K562 (cell line): ENCODE data around the gene KCNMB1. TPM values are rescaled to one million over a fixed set of nuclear protein-coding genes. Genes with fewer than 3 reads are reported as not detected.

Source experiments
- ATAC-seq: fragments of 200-7000 bp; cut with Tn5 transposase; 3 replicates; pipeline ENCODE4 v1.9.1; 2020; ENCODE audit warnings: moderate library complexity
- BruUV-seq: library from RNA; stranded (reverse); fragments of 400-500 nt; replicated peaks from 2 replicates; lab custom pipeline; 2021; lab: Mats Ljungman, UMichigan
- CTCF ChIA-PET: fragments of 300-600 bp; formaldehyde crosslinking; extraction: SDS; loops from one replicate; lab custom pipeline; 2021; ENCODE audit warnings: low intra/inter-chr PET ratio; lab: Yijun Ruan, JAX
- POLR2A ChIA-PET: fragments of 300-600, 350-650 bp; sonication (Branson Sonifier 250); formaldehyde crosslinking; extraction: SDS; loops from one replicate; lab custom pipeline; 2021; ENCODE audit warnings: antibody characterized with exemption, inconsistent platforms; lab: Yijun Ruan, JAX
- DNase-seq, 4 experiments: peaks; one replicate each; pipeline versions ENCODE4 v3.0.0 to v3.0.0-alpha.2; 2011 to 2018; ENCODE audit warnings: low spot score in 3 of 4, mixed read lengths in 3 of 4; ENCODE audit errors: extremely low read depth in 1 of 4
- FAIRE-seq: peaks from 2 replicates; lab custom pipeline; 2011; peaks lifted over from hg19 to GRCh38; lab: Jason Lieb, UNC
- H2AFZ ChIP-seq: 2 replicates; pipeline ENCODE4 v1.6.0; 2011; ENCODE audit warnings: low read depth, low read length, control low read depth, inconsistent platforms
- H3K27ac ChIP-seq: fragments of 200-600 bp; 3 replicates; pipeline ENCODE4 v1.8.0; 2011; ENCODE audit warnings: low read depth, mild to moderate bottlenecking, control low read depth, inconsistent platforms, low read length, moderate library complexity, mixed read lengths; ENCODE audit errors: extremely low read depth
- H3K27me3 ChIP-seq, 2 experiments: fragments of 300-600 bp in 1 of 2; 2 replicates in 1 of 2; 3 replicates in 1 of 2; pipeline versions ENCODE4 v1.6.0 to v1.8.0; 2011; ENCODE audit warnings: inconsistent platforms in 2 of 2, low read length in 2 of 2, mild to moderate bottlenecking in 1 of 2, mixed read lengths in 1 of 2, moderate library complexity in 1 of 2; ENCODE audit not compliant: control insufficient read depth in 2 of 2, insufficient read depth in 2 of 2
- H3K36me3 ChIP-seq: fragments of 300-600 bp; 3 replicates; pipeline ENCODE4 v1.8.0; 2011; ENCODE audit warnings: mild to moderate bottlenecking, low read length, inconsistent platforms; ENCODE audit not compliant: control insufficient read depth, insufficient read depth
- H3K4me1 ChIP-seq, 2 experiments: fragments of 200-600 bp in 1 of 2; replicated peaks in 1 of 2; 2 replicates in 1 of 2; 3 replicates in 1 of 2; pipeline versions ENCODE4 v1.5.1 to v1.8.0; 2011; ENCODE audit warnings: inconsistent platforms in 2 of 2, low read length in 2 of 2, mild to moderate bottlenecking in 1 of 2, mixed read lengths in 1 of 2, moderate library complexity in 1 of 2; ENCODE audit not compliant: control insufficient read depth in 2 of 2, insufficient read depth in 2 of 2
- H3K4me2 ChIP-seq: 2 replicates; pipeline ENCODE4 v1.6.1; 2011; ENCODE audit warnings: low read length, control low read depth, inconsistent platforms, mixed read lengths; ENCODE audit not compliant: insufficient read depth
- H3K4me3 ChIP-seq: fragments of 200-600 bp; sonication (generic), shearing (Covaris generic); 2 replicates; pipeline ENCODE4 v1.5.1; 2016; ENCODE audit warnings: control low read depth, inconsistent platforms
- H3K79me2 ChIP-seq: fragments of 200-600 bp; 3 replicates; pipeline ENCODE4 v1.8.0; 2011; ENCODE audit warnings: low read length, inconsistent platforms; ENCODE audit not compliant: control insufficient read depth, insufficient read depth
- H3K9ac ChIP-seq, 2 experiments: 2 replicates each; pipeline versions ENCODE4 v1.6.0 to v1.6.1; 2011; ENCODE audit warnings: low read depth in 2 of 2, low read length in 2 of 2, control low read depth in 1 of 2, inconsistent platforms in 1 of 2, mild to moderate bottlenecking in 1 of 2, mixed read lengths in 1 of 2; ENCODE audit not compliant: insufficient read depth in 1 of 2
- H3K9me1 ChIP-seq: one replicate; pipeline ENCODE4 v1.6.0; 2011; ENCODE audit warnings: inconsistent platforms, mild to moderate bottlenecking, low read length, moderate library complexity; ENCODE audit not compliant: control insufficient read depth, insufficient read depth
- H3K9me3 ChIP-seq: replicated peaks from 2 replicates; pipeline ENCODE4 v1.5.1; 2011; ENCODE audit warnings: low read depth, low read length, inconsistent platforms; ENCODE audit not compliant: control insufficient read depth, insufficient read depth
- H4K20me1 ChIP-seq: replicated peaks from 2 replicates; pipeline ENCODE4 v1.6.1; 2011; ENCODE audit warnings: low read length, inconsistent platforms, mixed read lengths; ENCODE audit not compliant: control insufficient read depth, insufficient read depth
- CEBPB ChIP-seq: fragments of 450-650 bp; IDR thresholded peaks from 2 replicates; pipeline ENCODE4 v1.6.1; 2016; ENCODE audit warnings: missing genetic modification characterization, missing compliant biosample characterization
- DMBX1 ChIP-seq: fragments of 250-450 bp; sonication (Bioruptor Pico); IDR thresholded peaks from 2 replicates; pipeline ENCODE4 v1.8.0; 2022; ENCODE audit warnings: inconsistent platforms, mild to moderate bottlenecking, moderate library complexity, borderline replicate concordance
- EGR1 ChIP-seq: fragments of 450-650 bp; conservative IDR thresholded peaks from 2 replicates; pipeline ENCODE4 v1.6.1; 2017; ENCODE audit warnings: mild to moderate bottlenecking
- ETS2 ChIP-seq: IDR thresholded peaks from 2 replicates; pipeline ENCODE4 v1.6.1; 2016; ENCODE audit warnings: borderline replicate concordance, missing genetic modification characterization, mild to moderate bottlenecking, moderate library complexity, missing compliant biosample characterization; ENCODE audit not compliant: poor library complexity, severe bottlenecking
- FOXK2 ChIP-seq, 2 experiments: fragments of 450-650 bp; IDR thresholded peaks in 1 of 2; conservative IDR thresholded peaks in 1 of 2; 2 replicates each; pipeline ENCODE4 v1.6.1; 2016; ENCODE audit warnings: low read depth in 2 of 2, mild to moderate bottlenecking in 1 of 2
- HDAC6 ChIP-seq: IDR thresholded peaks from 2 replicates; pipeline ENCODE4 v1.6.1; 2012; ENCODE audit warnings: low read depth, mild to moderate bottlenecking, control low read depth, inconsistent platforms, low read length, moderate library complexity
- PYGO2 ChIP-seq: fragments of 450-650 bp; IDR thresholded peaks from 2 replicates; pipeline ENCODE4 v1.6.1; 2016; ENCODE audit warnings: mild to moderate bottlenecking, missing genetic modification characterization, moderate library complexity, missing compliant biosample characterization
- RAD51 ChIP-seq: fragments of 450-650 bp; IDR thresholded peaks from 2 replicates; pipeline ENCODE4 v1.7.1; 2016; ENCODE audit warnings: low read depth, mild to moderate bottlenecking, borderline replicate concordance
- SMAD3 ChIP-seq: fragments of 450-650 bp; formaldehyde crosslinking; conservative IDR thresholded peaks from 2 replicates; pipeline ENCODE4 v1.4.0; 2020; ENCODE audit warnings: mild to moderate bottlenecking
- SUPT5H ChIP-seq: fragments of 450-650 bp; IDR thresholded peaks from 2 replicates; pipeline ENCODE4 v1.6.1; 2016
- TAL1 ChIP-seq: fragments of 450-650 bp; IDR thresholded peaks from 2 replicates; pipeline ENCODE4 v1.6.1; 2016; ENCODE audit warnings: mild to moderate bottlenecking
- ZBTB12 ChIP-seq: fragments of 250-450 bp; sonication (Bioruptor Pico); IDR thresholded peaks from 2 replicates; pipeline ENCODE4 v1.4.0; 2020
- ZNF175 ChIP-seq: fragments of 200-800 bp; sonication (Bioruptor generic); IDR thresholded peaks from 2 replicates; pipeline ENCODE4 v1.6.1; 2016; ENCODE audit warnings: low read depth, mild to moderate bottlenecking, missing genetic modification characterization, missing compliant biosample characterization
- ZNF347 ChIP-seq: fragments of 450-650 bp; formaldehyde crosslinking; IDR thresholded peaks from 2 replicates; pipeline ENCODE4 v1.4.0; 2020; ENCODE audit warnings: low read depth, mild to moderate bottlenecking, moderate library complexity
- WGBS: fragments of 100-300 bp; shearing (Covaris generic); methylation state at CpG from one replicate; pipeline ENCODE4 v1.1.6; 2016; ENCODE audit warnings: low coverage, mixed read lengths; ENCODE audit not compliant: insufficient coverage; ENCODE audit errors: missing lambda C conversion rate; 5-methylcytosine and 5-hydroxymethylcytosine counted together
- in situ Hi-C: fragments of 300-500 bp; cut with MboI; formaldehyde crosslinking; loops from 4 replicates; pipeline ENCODE4 v1.15.0; 2018; ENCODE audit warnings: inconsistent platforms, mixed read lengths
- intact Hi-C: fragments of 100-400 bp; cut with micrococcal nuclease; formaldehyde crosslinking; loops from 2 replicates; pipeline ENCODE4 v1.14.2; 2022
- polyA plus RNA-seq, 8 experiments: library from polyadenylated mRNA; depleted of rRNA in 4 of 8; stranded (reverse) in 5 of 8; unstranded in 3 of 8; fragments of >200 nt; fragmentation: Nextera tagmentation in 2 of 8; fragmentation: Illumina TruSeq in 1 of 8; extraction: Ambion mirVana in 2 of 8; extraction: Trizol in 1 of 8; gene quantifications; 2 replicates each; pipeline versions ENCODE4 v1.2.1 to v1.2.3, GENCODE V29; 2011 to 2014; ENCODE audit warnings: inconsistent platforms in 1 of 8, missing spikeins in 1 of 8
- total RNA-seq, 7 experiments: library from RNA; depleted of rRNA in 6 of 7; stranded (reverse); fragments of >200 nt in 6 of 7; fragmentation: Illumina TruSeq in 2 of 7; extraction: Trizol in 2 of 7; gene quantifications; 2 replicates each; pipeline versions ENCODE4 v1.2.1 to v1.2.3, GENCODE V29; 2011 to 2021; ENCODE audit warnings: low replicate concordance in 1 of 7
- TF ChIP-seq, protein P1 (sequence below): fragments of 250-450 bp; sonication (Bioruptor Pico); IDR thresholded peaks from 2 replicates; pipeline ENCODE4 v1.8.0; 2021; ENCODE audit warnings: borderline replicate concordance, mild to moderate bottlenecking, moderate library complexity; ENCODE audit not compliant: poor library complexity, severe bottlenecking

Gene KCNMB1
- total and polyA plus RNA-seq, 9 of the 15 experiments (the other 6 are each of a cell fraction or from before 2014, with no cell fraction given) = not detected

DNA sequence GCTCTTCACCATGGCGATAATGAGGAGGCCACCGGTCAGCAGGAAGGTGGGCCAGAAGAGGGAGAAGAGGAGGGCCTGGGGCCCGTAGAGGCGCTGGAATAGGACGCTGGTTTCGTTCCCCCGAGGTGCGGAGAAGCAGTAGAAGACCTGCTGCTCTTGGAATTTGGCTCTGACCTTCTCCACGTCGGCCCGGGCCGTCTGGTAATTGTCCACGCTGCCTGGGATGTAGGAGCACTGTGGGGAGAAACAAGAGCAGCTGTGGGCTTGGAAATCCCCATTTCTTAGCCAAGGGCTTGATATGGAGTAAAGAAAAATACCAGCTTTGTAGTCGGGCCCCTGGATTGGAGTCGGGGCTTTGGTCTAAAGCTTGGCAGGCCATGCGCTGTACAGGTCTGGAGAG is 10.4 kb downstream of the KCNMB1 start:
- CTCF ChIA-PET = interaction anchor here (0.7 kb wide), 1 partner anchor 19 kb away, joined by 3 read pairs; no protein-coding TSS in a partner anchor
- no peak for TF ChIP-seq SMAD3 (CRISPR knock-in tag)
- no peak for TF ChIP-seq DMBX1 (CRISPR knock-in tag)
- no peak for TF ChIP-seq HDAC6
- TF ChIP-seq ETS2 (tag) = no peak
- TF ChIP-seq FOXK2 (conservative IDR thresholded peaks at IDR 0.05 in 1 of 2, IDR thresholded peaks at IDR 0.05 in 1 of 2; ENCODE audit: low read depth in 2 of 2) = no peak
- TF ChIP-seq ZBTB12 (CRISPR knock-in tag) = no peak
- no peak for TF ChIP-seq RAD51
- TF ChIP-seq ZNF347 (CRISPR knock-in tag) = no peak
- TF ChIP-seq PYGO2 (tag) = no peak
- no peak for TF ChIP-seq CEBPB (tag)
- TF ChIP-seq, protein P1, sequence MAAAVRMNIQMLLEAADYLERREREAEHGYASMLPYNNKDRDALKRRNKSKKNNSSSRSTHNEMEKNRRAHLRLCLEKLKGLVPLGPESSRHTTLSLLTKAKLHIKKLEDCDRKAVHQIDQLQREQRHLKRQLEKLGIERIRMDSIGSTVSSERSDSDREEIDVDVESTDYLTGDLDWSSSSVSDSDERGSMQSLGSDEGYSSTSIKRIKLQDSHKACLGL (CRISPR knock-in tag) = no peak
- TF ChIP-seq TAL1 = no peak
- TF ChIP-seq SUPT5H = no peak
- no peak for TF ChIP-seq EGR1
- TF ChIP-seq ZNF175 (CRISPR knock-in tag) = no peak
- TF ChIP-seq, all 486 proteins: peak for 0
- no peaks in the 10 kb centered on the region for H3K9me3 ChIP-seq
- H3K36me3 ChIP-seq = no peaks in the 10 kb centered on the region
- FAIRE-seq (no peak), DNase-seq (no peak), ATAC-seq (no peak)
- in situ Hi-C loops (no loop called here), intact Hi-C loops (no loop called here)
- H3K4me3 ChIP-seq = no peak overlapping the region
- H3K27ac ChIP-seq = no peak overlapping the region
- H3K9ac ChIP-seq = no peak overlapping the region
- no peaks in the 10 kb centered on the region for H3K4me1 ChIP-seq
- no peak overlapping the region for H2AFZ ChIP-seq
- H3K27me3 ChIP-seq = peaks cover 14 to 50% of the 10 kb centered on the region in 2 experiments; a peak in 4 of 5 replicates
- H4K20me1 ChIP-seq = no peaks in the 10 kb centered on the region
- no peaks in the 10 kb centered on the region for H3K79me2 ChIP-seq
- no peaks in the 10 kb centered on the region for H3K9me1 ChIP-seq
- 2% methylated on average over 16 of the region's 16 CpGs for WGBS
- BruUV-seq = no TSS peak
- POLR2A ChIA-PET = interaction anchor here (1.0 kb wide), 1 partner anchor 8 kb away, joined by 4 read pairs; no protein-coding TSS in a partner anchor
- H3K4me2 ChIP-seq = no peak overlapping the region
